Measurements from ENCODE around the gene ATN1.

The ATN1 gene

GRCh38 chr12:6925540-6926279 lies 2.0 kb upstream of the ATN1 start (continued):
- TF ChIP-seq OVOL3 (tag by site-specific recombination; IDR thresholded peaks at IDR 0.05) (no peak), ZNF623 (tag by site-specific recombination; IDR thresholded peaks at IDR 0.05) (peak; percentile 16; the same call in 1 of the 2 replicates), ZNF2 (tag by site-specific recombination; IDR thresholded peaks at IDR 0.05) (0 out of 2 replicates have a peak, but pooled peaks have one; percentile 47), ZSCAN5A (tag by site-specific recombination; IDR thresholded peaks at IDR 0.05) (no peak), ZNF510 (tag by site-specific recombination; IDR thresholded peaks at IDR 0.05; ENCODE audit: insufficient replicate concordance) (no peak), HOXD13 (CRISPR knock-in tag; IDR thresholded peaks at IDR 0.05; ENCODE audit: borderline replicate concordance) (no peak), ZNF18 (tag by site-specific recombination; IDR thresholded peaks at IDR 0.05) (no peak), ZNF391 (tag by site-specific recombination; IDR thresholded peaks at IDR 0.05; ENCODE audit: borderline replicate concordance, low read depth) (peak; percentile 59; the same call in 1 of the 2 replicates), MYNN (tag by site-specific recombination; IDR thresholded peaks at IDR 0.05; ENCODE audit: borderline replicate concordance) (no peak), ZNF768 (tag by site-specific recombination; IDR thresholded peaks at IDR 0.05) (no peak), ZNF548 (tag by site-specific recombination; IDR thresholded peaks at IDR 0.05) (no peak), ZNF302 (tag by site-specific recombination; IDR thresholded peaks at IDR 0.05; ENCODE audit: low read depth) (no peak), PRDM2 (tag by site-specific recombination; IDR thresholded peaks at IDR 0.05; ENCODE audit: borderline replicate concordance) (no peak), HIC1 (tag by site-specific recombination; IDR thresholded peaks at IDR 0.05) (no peak; the same call in 1 of the 2 replicates), ZNF292 (tag by site-specific recombination; IDR thresholded peaks at IDR 0.05; ENCODE audit: borderline replicate concordance, low read depth) (no peak), ZNF830 (tag by site-specific recombination; IDR thresholded peaks at IDR 0.05; ENCODE audit: low read depth) (no peak), ZNF211 (tag by site-specific recombination; IDR thresholded peaks at IDR 0.05; ENCODE audit: low read depth) (no peak), SP3 (tag by site-specific recombination; IDR thresholded peaks at IDR 0.05) (peak; percentile 77), ZNF280D (tag by site-specific recombination; IDR thresholded peaks at IDR 0.05) (0 out of 2 replicates have a peak, but pooled peaks have one; percentile 62), ZNF138 (tag by site-specific recombination; IDR thresholded peaks at IDR 0.05; ENCODE audit: borderline replicate concordance) (no peak), ZNF645 (tag by site-specific recombination; IDR thresholded peaks at IDR 0.05) (no peak), ZSCAN16 (tag by site-specific recombination; IDR thresholded peaks at IDR 0.05) (no peak), ZNF146 (tag by site-specific recombination; IDR thresholded peaks at IDR 0.05) (peak; percentile 89)
